ENCODE results near the gene PEX19.

The PEX19 gene

GRCh38 chr1:160277330-160277729, 7.6 kb downstream of the PEX19 start:
- DNase-seq: no peak

GRCh38 chr1:160271025-160271424, 13.9 kb downstream of the PEX19 start:
- DNase-seq: no peak

GRCh38 chr1:160267284-160267991, 17.5 kb downstream of the PEX19 start:
- no peak for DNase-seq

- no peak for DNase-seq
These were observed 20.1 kb downstream of the PEX19 start for GRCh38 chr1:160264795-160265307.

- DNase-seq: peak; percentile 94 to 97 (median 96)
These were observed 22.8 kb downstream of the PEX19 start, which contains the start of gene DCAF8 for GRCh38 chr1:160261893-160262794. DCAF8 (minus strand) TSS chr1:160262549; CDS start chr1:160244008, 18,541 bp downstream.

- DNase-seq: peak in 3 of 4 experiments; percentile 15 to 45 (median 24)
These were observed 23.4 kb downstream of the PEX19 start for GRCh38 chr1:160261556-160261892.

- DNase-seq: no peak
These were observed 24.2 kb downstream of the PEX19 start for GRCh38 chr1:160260406-160261382.

GRCh38 chr1:160258177-160258798, 26.6 kb downstream of the PEX19 start:
- DNase-seq: no peak

- no peak for DNase-seq
These were observed 27.4 kb downstream of the PEX19 start for GRCh38 chr1:160257411-160258015.

- DNase-seq: no peak
These were observed 28.4 kb downstream of the PEX19 start for GRCh38 chr1:160256396-160257046.

- no peak for DNase-seq
These were observed 29.1 kb downstream of the PEX19 start for GRCh38 chr1:160255781-160256300.

GRCh38 chr1:160251687-160252526, 33.0 kb downstream of the PEX19 start:
- peak in 3 of 4 experiments; percentile 19 to 45 (median 29) for DNase-seq

GRCh38 chr1:160251011-160251410, 33.9 kb downstream of the PEX19 start:
- DNase-seq: no peak

GRCh38 chr1:160247053-160247452, 37.9 kb downstream of the PEX19 start:
- no peak for DNase-seq

GRCh38 chr1:160245434-160245833, 39.5 kb downstream of the PEX19 start:
- no peak for DNase-seq

- DNase-seq: no peak
These were observed 40.7 kb downstream of the PEX19 start for GRCh38 chr1:160244209-160244608.

GRCh38 chr1:160243767-160244166, 41.2 kb downstream of the PEX19 start:
- no peak for DNase-seq

GRCh38 chr1:160239582-160240299, 45.2 kb downstream of the PEX19 start:
- DNase-seq: no peak

GRCh38 chr1:160238408-160238807, 46.5 kb downstream of the PEX19 start:
- DNase-seq: no peak

Data from activated CD4-positive, CD25-positive, alpha-beta regulatory T cell (primary cell).